NCI-H2196 treated with DMSO at 0.1 percent for 48 hours (cell line): Measurements from ENCODE around the gene MICAL2.

Experiments used
- DNase-seq: peaks from one replicate; lab custom pipeline; 2025; ENCODE audit not compliant: unreplicated experiment; lab: John Stamatoyannopoulos, UW

MICAL2 gene

GRCh38 chr11:12077535-12078280 lies 32.7 kb upstream of the MICAL2 start:
- no peak for DNase-seq

DNA sequence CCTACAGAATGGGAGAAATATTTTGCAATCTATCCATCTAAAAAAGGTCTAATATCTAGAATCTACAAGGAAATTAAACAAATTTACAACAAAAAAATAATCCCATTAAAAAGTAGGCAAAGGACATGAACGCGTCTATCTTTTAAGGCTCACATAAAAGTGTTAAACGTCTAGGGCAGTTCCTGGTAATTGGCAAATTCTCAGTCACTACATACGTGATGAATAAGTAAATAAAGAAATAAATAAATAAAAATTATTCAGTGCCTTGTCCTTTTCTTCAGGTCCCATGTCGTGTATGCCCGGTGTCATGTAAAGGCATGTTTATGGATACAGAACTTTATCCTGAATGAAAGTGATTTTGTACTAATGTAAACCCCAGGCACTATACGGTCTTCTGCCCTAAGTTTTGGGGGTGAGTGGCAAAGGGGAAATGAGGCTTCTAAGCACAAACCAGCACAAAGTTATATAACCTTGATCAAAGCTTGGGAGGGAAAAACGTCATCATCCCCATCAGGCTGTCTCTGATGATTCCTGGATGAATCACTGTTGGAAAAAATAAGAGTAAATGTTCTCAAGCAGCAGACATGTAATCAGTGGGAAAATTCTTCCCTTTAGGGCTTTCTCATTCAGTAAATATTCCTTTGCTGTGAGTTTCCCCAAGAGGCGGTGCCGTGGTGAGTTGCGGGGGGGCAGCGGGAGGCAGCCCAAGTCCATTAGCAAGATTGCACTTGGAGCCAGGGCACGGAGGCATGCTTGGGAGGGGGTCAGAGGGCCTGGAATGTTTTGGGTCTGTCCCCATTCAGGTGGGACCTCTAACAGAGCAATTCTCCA lies 30.4 kb upstream of the MICAL2 start:
- no peak for DNase-seq

DNA sequence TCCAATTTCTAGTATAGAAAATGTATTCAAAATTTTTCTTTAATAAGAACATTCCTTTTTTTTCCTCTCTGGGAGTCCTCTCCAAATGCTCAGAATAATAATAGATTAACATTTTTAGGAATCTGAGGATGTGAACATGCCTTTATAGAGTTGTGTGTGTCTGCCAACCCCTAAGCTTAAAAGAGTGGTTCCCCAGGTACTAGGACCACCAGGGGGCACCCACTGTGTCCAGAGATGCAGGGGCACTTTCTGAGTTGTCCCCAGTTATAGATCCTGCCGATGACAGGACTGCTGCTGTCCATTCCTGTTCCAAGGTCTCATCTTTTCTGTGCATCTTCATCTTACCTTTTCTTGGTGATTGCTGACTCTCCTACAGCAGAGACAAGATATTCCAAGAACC lies 27.0 kb upstream of the MICAL2 start:
- DNase-seq: no peak

DNA sequence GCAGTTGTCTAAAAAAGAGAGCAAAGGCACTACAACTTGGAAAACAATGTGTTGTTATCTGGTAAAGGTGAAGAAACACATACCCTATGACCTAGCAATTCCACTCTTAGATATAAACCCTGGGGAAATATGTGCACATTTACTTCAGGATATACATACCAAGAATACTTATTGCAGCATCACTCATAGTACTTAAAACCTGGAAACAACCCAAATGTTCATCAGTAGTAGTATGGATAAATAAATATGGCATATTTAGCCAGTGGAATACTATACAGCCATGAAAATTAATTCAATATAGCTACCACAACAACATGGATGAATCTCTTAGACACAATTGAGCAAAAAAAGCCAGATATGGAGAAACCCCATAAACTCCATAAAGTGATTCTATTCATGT lies 26.1 kb upstream of the MICAL2 start:
- no peak for DNase-seq

DNA sequence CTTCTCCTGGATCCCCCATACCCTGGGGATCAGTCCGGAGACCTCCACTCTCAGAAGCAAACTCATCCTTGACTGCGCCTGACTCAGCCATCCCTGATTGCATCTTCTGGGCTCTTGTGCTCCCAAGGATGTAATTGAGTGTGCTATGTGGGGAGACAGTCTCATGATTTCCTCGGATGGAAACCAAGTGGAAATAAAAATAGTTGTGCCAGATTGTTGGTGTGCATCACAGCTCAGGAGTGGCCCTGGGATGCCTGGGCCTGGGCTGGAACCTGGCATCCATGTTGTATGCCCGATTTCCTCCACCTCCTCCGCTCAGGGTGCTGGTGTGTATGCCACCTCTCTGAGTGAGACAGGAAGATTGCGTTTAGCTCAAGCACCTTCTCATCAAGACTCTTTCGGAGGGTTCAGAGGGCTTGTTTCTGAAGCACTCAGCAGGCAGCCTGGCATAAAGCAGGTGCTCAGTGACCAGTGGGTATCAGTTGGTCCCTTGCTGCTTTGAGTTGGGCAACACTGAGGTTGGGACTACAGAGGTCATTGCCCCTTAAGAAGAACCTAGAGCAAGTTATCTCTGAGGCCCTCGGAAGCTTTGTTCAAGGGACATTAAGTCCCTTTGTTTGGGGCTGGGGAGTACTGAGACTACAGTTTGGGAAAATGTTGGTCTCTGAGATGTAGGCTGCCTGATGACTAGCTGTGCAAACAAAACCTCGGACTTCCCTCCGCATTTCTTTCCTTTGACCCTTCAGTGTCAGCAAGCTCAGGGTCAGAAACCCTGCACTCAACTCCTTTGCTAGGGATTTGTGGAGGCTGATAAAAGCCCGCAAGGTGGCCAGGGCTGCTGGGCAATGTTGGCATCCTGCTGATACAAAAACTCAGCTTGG lies 24.8 kb upstream of the MICAL2 start:
- no peak for DNase-seq

- DNase-seq: no peak
These were observed 23.9 kb upstream of the MICAL2 start for GRCh38 chr11:12086271-12087074.

GRCh38 chr11:12087075-12088004 lies 23.1 kb upstream of the MICAL2 start:
- DNase-seq: no peak

DNA sequence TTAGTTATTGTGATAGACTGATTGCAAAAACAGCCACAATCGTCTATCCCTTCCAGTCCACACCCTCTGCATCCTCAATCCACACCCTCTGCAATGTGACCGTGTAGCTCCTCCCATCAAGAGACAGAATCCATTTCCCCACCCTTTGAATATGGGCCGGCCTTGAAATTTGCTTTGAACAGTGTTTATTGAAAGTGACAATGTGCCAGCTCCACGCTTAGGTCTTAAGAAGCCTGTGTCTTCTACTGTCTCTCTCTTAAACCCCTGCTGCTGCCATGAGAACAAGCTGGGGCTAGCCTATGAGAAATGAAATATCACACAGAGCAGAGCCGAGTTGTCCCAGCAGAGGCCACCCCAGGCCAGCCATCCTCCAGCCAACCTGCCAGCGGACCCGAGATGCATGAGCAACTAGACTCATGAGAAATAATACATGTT lies 22.3 kb upstream of the MICAL2 start:
- DNase-seq: no peak

DNA sequence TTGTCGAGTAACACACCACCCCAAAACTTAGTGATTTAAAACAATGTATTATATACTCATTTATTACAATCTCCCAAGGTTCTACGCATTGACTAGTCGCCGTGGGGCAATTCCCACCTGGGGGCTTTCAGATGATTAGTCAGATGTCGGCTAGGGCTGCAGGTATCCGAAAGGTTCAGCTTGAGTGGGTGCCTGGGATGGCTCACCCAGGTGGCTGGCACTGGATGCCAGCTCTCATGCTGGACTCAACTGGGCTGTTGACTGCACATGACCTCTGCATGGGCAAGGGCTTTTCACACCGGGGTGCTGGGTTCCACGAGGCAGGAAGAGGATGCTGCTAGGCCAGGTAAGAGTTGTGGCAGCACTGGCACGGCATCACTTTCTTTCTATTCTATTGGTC lies 21.9 kb upstream of the MICAL2 start:
- no peak for DNase-seq

DNA sequence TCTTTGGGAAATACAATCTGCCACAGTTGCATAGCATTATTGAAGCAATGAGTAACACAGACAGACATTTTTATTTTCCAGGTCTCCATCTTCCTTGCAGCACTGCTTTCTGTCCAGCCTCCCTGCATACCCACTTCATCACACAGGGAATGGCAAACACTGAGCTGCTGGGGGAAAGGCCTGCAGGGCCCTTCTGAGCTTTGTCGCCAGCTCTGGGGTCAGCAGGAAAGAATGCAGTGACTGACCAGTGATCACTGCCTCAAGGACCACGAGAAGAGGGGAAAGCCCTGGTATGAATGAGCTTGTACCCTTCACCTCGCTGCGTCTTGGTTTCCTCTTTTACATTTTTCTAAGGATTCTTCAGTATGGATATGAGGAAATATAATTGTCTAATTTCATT lies 21.3 kb upstream of the MICAL2 start:
- no peak for DNase-seq

DNA sequence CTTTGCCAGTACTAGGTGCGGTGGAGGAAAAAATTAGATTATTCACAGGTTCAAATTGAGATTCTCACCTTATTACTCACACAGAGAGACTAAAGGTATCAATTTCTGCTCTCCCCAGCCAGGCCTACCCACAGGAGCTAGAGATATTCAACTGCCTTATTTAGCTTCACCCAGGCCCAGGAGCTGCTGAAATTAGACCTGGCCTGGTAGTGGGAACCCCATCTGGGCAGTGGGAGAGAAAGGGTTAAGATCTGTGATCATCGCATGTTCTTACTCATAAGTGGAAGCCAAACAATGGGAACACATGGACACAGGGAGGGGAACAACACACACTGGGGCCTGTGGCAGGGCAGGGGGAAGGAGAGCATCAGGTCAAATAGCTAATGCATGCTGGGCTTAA lies 20.9 kb upstream of the MICAL2 start:
- no peak for DNase-seq

DNA sequence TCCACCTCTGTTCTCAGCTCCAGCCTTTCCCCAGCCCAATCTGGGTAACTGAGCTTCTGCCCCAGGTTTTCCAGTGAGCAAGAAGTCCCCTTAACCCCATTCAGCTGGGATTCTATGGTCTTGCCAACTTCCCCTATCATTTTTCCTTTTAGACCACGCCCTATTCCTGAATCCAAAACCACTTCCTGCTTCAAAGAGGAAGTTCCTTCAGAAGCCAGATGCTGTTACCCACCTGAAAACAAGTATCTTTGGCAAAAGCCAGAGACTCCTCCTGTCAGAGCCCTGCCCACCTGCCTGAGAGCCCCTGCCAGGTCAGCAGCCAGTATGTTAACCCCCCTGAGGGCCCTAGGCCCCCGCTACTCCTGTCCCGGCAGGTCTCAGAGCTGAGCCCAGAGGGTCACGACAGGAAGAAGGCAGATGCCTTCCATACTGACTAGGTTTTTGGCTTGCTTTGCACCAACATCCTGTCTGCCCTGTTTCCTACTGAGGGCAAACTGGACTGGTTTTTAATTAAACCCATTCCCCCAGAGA lies 20.3 kb upstream of the MICAL2 start:
- DNase-seq: no peak

- no peak for DNase-seq
These were observed 19.6 kb upstream of the MICAL2 start for GRCh38 chr11:12090761-12091258.

- DNase-seq: no peak
These were observed 18.3 kb upstream of the MICAL2 start for GRCh38 chr11:12091956-12092558.

- DNase-seq: no peak
These were observed 17.7 kb upstream of the MICAL2 start for GRCh38 chr11:12092714-12093113.

- no peak for DNase-seq
These were observed 15.3 kb upstream of the MICAL2 start for GRCh38 chr11:12094872-12095800.

- no peak for DNase-seq
These were observed 13.2 kb upstream of the MICAL2 start for GRCh38 chr11:12097219-12097618.

- no peak for DNase-seq
These were observed 11.8 kb upstream of the MICAL2 start for GRCh38 chr11:12098601-12099000.
